Measurements from ENCODE around the gene FBXO22.
"Not testable (repeated sequence)": the region's sequence is repeated elsewhere in the genome, so short reads cannot be mapped to it uniquely, and the experiment has no call there.

FBXO22 gene

GRCh38 chr15:75920079-75920478 lies 16.4 kb downstream of the FBXO22 start:
- no peak for DNase-seq (ENCODE audit: low read depth)

- DNase-seq (ENCODE audit: low read depth) = peak; percentile 44
Observed at GRCh38 chr15:75921732-75922703, 18.3 kb downstream of the FBXO22 start.

GRCh38 chr15:75923756-75924155 lies 20.1 kb downstream of the FBXO22 start:
- no peak for DNase-seq (ENCODE audit: low read depth)

DNA sequence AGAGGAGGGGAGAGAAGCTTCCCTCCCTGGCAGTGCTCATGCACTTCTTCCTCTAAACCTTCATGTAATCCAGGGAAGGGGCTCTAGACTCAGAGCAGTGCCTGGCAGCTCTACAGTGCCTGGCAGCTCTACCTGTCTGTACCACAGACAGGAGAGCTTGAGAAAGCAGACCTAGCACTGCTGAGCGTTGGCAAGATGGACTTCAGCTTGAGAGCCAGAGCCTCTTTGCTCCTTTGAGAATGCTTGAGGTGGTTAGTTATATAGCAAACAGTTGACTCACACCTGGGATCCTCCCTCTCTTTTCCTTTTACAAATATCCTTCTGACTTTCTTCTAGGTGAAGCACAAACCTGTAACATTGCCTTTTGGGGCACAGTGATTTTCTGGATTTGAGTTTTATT lies 20.9 kb downstream of the FBXO22 start:
- no peak for DNase-seq (ENCODE audit: low read depth)

DNA sequence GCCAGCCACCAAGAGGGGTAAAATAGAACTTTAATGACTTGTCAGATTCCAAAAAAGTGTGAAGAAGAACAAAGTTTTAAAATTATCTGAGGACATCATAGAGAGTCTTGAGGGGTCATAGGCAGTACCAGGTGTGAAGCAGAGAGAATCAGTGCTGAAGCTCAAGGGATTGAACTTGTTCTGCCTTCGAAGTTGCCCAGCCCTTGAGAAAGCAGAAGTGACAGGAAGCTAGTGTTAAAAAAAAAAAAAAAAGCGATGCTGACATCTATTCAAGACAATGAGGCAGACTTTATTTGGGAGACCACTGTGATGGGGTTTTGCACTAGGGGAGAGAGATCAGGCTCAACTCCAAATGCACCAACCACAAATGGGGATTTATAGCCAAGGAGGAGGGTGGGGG lies 21.8 kb downstream of the FBXO22 start:
- no peak for DNase-seq (ENCODE audit: low read depth)

GRCh38 chr15:75926931-75927330 lies 23.3 kb downstream of the FBXO22 start:
- no peak for DNase-seq (ENCODE audit: low read depth)

- DNase-seq (ENCODE audit: low read depth) = no peak
Observed at GRCh38 chr15:75927601-75928000, 23.9 kb downstream of the FBXO22 start.

DNA sequence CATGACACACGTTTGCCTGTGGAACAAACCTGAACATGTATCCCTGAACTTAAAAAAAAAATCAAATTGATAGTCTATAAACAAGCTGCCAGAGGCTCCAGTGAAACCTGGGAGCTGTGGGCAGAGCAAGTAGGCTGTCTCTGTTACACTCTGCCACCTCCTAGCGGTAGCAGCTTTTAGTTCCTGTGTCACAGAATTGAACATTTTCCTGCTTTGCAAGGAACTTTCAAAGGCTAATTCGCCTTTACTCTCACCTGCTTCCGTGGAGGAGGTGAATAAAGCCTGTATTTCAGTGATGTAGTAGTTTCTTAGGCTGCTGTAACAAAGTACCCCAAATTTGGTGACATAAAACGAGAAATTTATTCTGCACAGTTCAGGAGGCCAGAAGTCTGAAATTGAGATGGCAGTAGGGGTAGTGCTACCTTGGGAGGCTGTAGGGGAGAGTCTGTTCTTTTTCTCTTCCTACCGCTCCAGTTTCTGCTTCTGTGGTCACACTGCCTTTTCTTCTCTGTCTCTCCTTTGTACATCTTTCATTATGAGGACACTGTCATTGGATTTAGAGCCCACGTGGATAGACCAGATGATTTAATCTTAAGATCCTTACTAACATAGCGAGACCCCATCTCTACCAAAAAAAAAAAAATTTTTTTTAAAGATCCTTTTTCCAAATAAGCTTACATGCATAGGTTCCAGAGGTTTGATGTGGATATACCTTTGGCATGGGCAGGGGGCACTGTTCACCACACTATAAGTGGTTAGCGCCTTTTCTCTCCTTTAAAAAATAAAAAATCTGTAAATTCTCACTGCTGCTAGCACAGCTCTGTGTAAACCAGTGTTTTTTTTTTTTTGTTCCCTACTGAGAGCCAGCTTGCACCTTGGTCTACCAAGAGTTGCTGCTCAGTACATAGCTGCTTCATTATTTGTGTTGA lies 25.3 kb downstream of the FBXO22 start:
- DNase-seq (ENCODE audit: low read depth) = no peak

DNA sequence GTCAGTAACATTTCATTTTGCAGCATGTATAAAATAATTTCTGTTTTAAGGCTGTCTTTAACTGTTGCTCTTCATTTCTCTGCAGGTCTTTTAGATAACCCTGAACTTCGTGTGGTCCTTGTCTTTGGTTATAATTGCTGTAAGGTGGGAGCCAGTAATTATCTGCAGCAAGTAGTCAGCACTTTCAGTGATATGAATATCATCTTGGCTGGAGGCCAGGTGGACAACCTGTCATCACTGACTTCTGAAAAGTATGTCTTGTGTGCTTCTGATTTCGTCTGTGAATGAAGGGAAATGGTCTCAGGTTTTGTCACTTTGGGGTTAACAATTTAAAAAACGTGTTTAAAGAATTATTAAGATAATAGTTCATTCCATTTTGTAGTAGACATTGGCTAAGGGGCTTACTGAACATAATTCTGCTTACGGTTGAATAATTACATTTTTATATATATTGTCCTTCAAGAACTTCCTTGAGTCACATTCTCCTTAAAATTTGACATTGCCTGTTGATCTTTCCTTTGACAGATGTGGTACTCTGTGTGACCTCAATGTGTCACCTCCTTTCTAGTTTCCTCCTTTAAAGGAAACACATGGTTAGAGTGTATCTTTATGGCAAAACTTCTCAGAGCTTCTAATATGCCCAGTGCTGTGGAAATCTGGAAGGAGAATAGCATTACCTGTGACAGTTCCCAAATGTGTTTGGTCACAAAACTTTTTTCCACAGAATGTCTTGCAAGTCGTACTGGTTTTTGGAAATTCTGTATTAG lies 26.3 kb downstream of the FBXO22 start:
- DNase-seq (ENCODE audit: low read depth) = no peak

GRCh38 chr15:75930866-75931265 lies 27.2 kb downstream of the FBXO22 start:
- no peak for DNase-seq (ENCODE audit: low read depth)

DNA sequence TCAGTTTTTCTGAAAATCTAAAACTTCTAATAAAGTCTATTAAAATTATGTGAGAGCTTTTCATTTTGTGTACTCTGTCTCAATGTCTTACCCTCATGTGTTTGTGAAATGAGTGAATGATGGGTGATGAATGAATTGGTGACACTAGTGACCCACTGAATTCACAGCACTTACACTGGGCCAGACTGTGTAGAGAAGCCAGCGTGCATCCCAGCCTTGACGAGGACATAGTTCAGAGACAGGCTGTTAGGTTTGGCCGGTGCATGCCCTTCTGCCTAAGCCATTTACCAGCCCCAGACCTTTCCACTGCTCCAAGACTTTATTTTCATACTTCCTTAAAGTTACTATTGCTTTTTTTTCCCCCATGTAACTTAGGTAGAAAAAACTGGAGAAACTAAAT lies 38.8 kb downstream of the FBXO22 start:
- DNase-seq (ENCODE audit: low read depth) = no peak

DNA sequence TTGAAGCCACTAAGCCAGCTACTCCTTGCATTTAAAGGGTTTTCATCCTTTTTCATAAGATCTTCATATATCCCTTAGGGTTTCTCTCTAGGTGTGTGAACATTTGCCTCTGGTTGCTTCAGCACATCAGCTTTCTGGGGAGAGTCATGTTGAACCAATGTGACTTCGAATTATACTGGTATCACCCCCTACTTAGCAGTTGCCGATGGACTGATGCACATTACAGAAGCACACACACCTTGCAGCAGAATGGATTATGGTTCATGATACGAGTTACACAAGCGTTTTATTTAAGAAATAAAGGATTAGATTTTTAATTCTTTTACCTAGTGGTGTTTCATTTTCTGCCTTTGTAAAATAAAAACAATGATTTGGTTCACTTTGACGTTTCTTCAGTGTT lies 39.6 kb downstream of the FBXO22 start:
- no peak for DNase-seq (ENCODE audit: low read depth)

DNA sequence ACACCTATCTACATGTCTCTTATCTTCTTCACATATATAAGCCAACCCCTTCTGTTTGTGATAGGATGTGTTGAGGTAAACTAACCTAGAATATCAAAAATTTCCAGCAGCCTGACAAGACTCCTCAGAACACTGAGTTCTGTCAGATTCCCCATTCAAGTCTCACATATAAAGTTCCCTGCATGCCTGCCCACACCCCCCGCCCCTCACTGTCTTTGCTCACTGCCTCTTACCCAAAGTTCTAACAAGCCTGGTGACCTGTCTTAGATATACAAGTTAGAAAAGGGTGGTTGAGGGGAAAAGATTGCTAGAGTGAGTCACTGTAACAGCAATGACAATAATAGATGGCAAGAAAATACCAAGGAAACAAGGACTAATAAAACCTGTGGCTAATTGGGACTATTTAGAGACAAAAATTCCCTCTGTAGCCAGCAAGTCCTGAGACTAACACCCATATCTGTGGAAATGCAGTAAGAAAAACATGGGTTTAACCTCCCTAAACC lies 40.1 kb downstream of the FBXO22 start:
- DNase-seq (ENCODE audit: low read depth) = no peak

- no peak for DNase-seq (ENCODE audit: low read depth)
Observed at GRCh38 chr15:75945953-75946352, 42.3 kb downstream of the FBXO22 start.

GRCh38 chr15:75947092-75947491 lies 43.4 kb downstream of the FBXO22 start:
- DNase-seq (ENCODE audit: low read depth) = peak; percentile 68

GRCh38 chr15:75948761-75949296 lies 45.2 kb downstream of the FBXO22 start:
- no peak for DNase-seq (ENCODE audit: low read depth)

DNA sequence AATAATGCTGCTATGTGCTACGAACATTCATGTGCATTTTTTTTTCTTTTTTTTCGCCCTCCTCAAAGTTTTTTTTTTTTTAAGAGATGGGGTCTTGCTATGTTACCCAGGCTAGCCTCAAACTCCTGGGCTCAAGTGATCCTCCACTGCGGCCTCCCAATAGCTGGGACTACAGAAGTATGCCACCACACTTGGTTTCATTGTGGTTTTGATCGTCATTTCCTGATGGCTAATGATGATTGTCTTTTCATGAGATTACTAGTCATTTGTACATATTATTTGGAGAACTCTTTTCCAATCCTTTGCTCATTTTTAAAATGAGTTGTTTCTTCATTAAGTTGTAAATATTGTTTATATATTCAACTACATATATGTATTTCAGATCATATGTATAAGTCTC lies 48.8 kb downstream of the FBXO22 start:
- no peak for DNase-seq (ENCODE audit: low read depth)

- DNase-seq (ENCODE audit: low read depth) = no peak
Observed at GRCh38 chr15:75955720-75956119, 52.0 kb downstream of the FBXO22 start.

DNA sequence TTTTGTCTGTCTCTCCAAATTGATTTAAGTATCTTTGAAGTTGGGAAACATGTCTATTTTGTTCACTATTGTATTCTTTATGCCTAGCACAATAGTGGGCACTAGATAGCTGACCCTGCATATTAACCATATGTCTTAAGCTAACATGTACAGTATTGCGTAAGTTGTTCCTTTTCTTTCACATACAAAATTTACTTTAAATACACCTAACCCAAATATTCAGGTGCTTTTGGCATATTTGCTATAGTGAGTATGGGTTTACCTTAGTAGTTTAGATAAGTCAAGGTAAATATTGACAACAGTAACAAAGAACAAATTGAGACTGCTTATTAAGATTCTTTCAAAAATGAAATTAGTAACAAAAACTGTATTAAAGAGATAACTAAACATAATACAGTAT lies 57.7 kb downstream of the FBXO22 start:
- no peak for DNase-seq (ENCODE audit: low read depth)

DNA sequence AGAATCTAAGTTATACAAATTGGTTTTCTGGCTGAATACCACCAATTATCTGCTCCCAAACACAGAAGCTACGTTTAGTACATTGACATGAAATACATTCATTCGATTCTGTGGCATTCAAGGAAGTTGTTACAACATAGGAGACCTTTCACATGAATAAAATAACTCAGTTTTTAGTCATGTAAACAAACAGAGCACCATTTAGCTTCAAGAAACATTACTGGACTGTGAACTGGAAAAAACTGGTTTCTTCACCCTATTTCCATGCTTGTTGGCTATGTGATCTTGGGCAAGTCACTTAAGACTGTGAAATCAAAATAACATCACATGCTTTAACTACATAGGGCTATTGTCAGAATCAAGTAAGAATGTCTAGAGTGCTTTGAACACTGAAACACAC lies 62.4 kb downstream of the FBXO22 start:
- peak; percentile 16 for DNase-seq (ENCODE audit: low read depth)

- DNase-seq (ENCODE audit: low read depth) = not testable (repeated sequence)
Observed at GRCh38 chr15:75976766-75977165, 73.1 kb downstream of the FBXO22 start.
